ENCODE results near the gene SPDYE18. TPM values are rescaled to one million over a fixed set of nuclear protein-coding genes. Genes with fewer than 3 reads are reported as not detected.
"Not testable (repeated sequence)": the region's sequence is repeated elsewhere in the genome, so short reads cannot be mapped to it uniquely, and the experiment has no call there.

Gene SPDYE18
- total RNA-seq, 1 experiment from 2014 or later = 0.08 TPM

DNA sequence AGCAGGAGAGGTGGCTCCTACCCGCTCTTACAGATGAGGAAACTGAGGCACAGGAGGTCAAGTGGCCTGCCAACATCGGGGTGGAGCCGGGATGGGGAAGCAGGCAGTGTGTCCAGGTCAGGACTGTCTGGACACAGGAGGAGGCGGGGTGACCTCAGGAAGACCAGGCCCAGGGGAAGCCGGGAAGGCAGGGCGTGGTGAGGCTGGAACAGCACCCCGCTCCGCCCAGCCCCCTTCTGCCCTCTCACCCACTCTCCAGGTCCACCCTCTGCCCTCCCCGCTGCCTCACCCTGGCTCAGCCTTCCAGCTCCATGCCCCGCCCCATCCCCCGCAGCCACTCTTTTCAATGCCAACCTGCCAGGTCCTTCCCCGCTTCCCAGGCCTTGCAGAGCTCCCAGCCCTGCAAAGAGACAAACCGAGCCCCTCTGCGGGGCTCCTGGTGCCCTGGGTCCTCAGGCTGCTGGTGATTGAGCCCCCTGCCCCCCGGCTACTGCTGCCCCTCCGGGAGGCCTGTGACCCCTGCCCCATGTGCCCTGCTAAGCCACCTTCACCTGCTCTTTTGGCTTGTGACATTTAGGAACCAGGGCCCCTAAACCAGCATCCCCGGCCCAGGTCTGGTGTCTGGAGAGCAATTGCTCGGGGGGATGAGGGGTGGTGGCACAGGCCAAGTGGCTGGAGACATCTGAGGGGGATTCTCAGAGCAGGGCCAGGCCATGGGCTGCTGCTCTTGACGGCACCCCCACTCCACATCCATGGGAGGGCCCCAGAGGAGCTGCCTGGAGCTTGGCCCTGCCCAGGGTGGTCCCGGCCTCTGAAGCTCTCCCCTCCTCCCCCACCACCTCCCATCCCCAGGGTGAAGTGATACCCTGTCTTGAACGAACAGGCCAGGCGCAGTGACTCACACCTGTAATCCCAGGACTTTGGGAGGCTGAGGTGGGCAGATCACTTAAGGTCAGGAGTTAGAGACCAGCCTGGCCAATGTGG, 55.9 kb downstream of the SPDYE18 start:
- DNase-seq (ENCODE audit: low spot score) = not testable (repeated sequence)

GRCh38 chr7:77005461-77006057, 56.8 kb downstream of the SPDYE18 start:
- not testable (repeated sequence) for DNase-seq (ENCODE audit: low spot score)

GRCh38 chr7:77004151-77004550, 58.2 kb downstream of the SPDYE18 start:
- not testable (repeated sequence) for DNase-seq (ENCODE audit: low spot score)

- DNase-seq (ENCODE audit: low spot score) = not testable (repeated sequence)
These were observed 59.1 kb downstream of the SPDYE18 start for GRCh38 chr7:77003241-77003640.

- not testable (repeated sequence) for DNase-seq (ENCODE audit: low spot score)
These were observed 59.6 kb downstream of the SPDYE18 start for GRCh38 chr7:77002678-77003233.

- DNase-seq (ENCODE audit: low spot score) = not testable (repeated sequence)
These were observed 60.3 kb downstream of the SPDYE18 start for GRCh38 chr7:77002104-77002503.

Other genes starting within 250 kb of the SPDYE18 start
- not detected in 2 replicates for gene SPDYE17, start 30.2 kb downstream of the SPDYE18 start, total RNA-seq (2014; rRNA removed; shearing (Covaris generic))
- gene CCDC146, start 60.1 kb upstream of the SPDYE18 start, total RNA-seq (2014; rRNA removed; shearing (Covaris generic)) = 0.25 and 0.70 TPM in 2 replicates
- not detected in 2 replicates for gene FGL2, start 137.3 kb upstream of the SPDYE18 start, total RNA-seq (2014; rRNA removed; shearing (Covaris generic))

All from H4 (cell line).